GM18502 (cell line): ENCODE measurements around the gene FANCG.

ENCODE experiments used
- ATAC-seq: cut with Tn5 transposase; IDR thresholded peaks from one replicate; pipeline ENCODE4 v1.9.1; 2021; ENCODE audit warnings: mild to moderate bottlenecking; ENCODE audit not compliant: unreplicated experiment, poor library complexity

The FANCG gene

GRCh38 chr9:35079426-35080341, at the start of gene FANCG:
TSS of gene FANCG (minus strand) at chr9:35079942. CDS start at chr9:35079524, 418 bp downstream.
- ATAC-seq: peak; percentile 87

- peak; percentile 56 for ATAC-seq
These were observed 37.3 kb upstream of the FANCG start for GRCh38 chr9:35116898-35117551.

GRCh38 chr9:35116539-35116897, 36.8 kb upstream of the FANCG start:
- no peak for ATAC-seq

DNA sequence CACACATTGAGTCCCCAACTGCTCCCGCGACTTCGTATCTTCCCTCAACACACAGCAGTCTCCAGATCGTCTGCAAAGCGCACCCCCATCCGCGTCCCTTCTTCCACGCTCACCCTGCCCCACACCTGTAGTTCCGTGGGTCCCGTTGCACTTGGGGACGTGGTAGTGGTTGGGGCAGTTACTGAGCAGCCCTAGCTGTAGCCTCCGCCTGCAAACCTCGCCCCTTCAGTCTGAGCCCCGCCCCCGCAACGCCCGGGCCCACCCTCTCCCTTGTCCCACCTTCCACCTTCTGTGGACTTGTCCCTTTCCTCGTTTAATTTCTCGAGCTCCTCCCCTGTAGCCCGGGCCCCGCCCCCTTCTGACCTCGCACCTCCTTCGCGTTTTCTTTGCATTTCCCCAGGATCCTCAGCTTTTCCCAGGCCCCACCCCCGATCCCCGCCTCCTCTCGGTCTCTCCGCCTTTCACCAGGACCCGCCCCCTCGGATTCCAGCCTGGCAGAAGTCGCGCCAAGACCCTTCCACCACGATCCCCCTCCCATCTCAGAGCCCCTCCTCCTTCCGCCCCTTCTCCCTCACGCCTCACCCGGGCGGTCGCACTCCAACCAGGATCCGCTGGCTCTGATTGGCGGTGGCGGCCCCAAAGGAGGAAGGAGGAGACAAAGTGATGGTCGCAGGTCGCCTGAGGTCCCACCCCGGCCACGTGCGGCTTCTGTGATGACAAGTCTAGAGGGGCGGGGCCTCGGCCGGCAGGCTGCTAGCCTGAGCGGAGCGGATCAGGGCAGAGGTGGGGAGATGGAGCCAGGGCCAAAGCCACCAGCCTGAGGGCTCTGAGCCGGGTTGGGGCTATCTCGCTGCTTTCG, 36.2 kb upstream of the FANCG start, which contains the start of gene ATOSB:
ATOSB (minus strand) TSS at position 183 of the 859 bp plus-strand sequence. CDS start 7,588 bp downstream, outside the sequence.
- ATAC-seq: peak; percentile 62

GRCh38 chr9:35114840-35115628, 35.3 kb upstream of the FANCG start:
- no peak for ATAC-seq

DNA sequence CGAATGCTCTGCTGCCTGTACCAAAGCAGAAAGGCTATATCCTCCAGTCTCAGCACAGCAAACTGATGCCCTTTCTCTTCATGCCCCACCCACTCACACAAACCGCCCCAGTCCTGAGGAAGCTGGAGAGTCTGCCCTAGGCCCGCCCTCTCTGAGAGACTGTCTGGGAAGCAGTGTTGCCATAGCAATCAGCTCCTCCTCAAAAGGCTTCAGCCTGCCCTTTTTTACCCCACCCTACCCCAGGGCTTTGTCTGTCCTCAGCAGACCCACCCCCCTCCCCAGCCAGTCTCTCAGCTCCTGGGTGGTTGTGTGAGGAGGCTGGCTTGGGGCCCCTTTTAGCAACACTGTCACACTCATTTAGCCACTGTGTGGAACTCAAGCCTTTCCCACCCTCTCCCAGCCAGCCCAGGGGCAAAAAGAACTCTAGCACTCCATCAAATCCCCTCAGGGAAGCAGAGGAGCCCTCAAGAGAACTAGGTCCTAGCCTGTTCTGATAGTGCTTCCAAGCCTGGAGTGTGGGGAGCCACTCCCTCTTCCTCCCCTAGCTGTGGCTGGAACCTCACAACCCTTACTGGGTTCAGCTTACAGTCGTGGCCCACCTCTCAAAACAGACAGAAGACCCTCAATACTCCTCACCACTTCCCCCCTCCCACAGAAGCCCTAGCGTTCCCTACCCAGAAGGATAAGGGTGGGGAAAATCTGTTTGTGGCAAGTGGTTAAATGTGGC, 34.5 kb upstream of the FANCG start:
- peak; percentile 17 for ATAC-seq

DNA sequence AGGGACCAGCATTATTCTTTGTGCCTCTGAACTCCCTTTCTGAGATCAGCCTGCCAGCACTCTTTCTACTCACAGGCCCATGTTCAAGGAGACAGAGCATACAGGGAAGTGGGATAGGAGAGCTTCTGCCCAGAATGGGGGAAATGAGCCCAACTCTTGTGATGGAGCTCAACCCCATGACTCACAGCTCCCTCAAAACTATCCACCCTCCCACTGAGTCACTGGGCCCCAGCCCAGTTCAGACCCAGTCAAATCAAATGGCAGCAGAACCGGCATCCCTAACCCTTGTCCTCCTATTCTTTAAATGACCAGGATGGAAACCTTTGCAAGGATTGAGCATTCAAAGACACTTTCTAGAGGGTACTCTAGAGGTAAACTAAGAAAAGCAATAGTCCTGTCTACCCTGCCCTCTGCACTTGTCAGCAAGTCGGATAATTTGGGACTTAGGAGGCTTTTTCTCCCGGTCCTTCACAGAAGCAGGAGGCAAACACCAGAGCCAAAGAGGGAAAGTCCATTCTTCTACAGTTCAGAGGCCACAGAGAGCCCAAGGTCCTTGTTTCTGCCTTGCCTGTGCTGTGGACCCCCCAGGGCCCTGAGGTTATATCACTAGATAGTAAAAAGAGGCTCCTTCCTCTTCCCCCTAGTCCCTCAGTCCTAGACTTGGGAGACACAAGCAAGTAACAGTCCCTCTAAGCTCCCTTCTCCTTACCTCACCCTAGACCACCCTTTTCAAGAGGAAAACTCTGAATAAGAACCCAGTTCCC, 32.7 kb upstream of the FANCG start:
- no peak for ATAC-seq

DNA sequence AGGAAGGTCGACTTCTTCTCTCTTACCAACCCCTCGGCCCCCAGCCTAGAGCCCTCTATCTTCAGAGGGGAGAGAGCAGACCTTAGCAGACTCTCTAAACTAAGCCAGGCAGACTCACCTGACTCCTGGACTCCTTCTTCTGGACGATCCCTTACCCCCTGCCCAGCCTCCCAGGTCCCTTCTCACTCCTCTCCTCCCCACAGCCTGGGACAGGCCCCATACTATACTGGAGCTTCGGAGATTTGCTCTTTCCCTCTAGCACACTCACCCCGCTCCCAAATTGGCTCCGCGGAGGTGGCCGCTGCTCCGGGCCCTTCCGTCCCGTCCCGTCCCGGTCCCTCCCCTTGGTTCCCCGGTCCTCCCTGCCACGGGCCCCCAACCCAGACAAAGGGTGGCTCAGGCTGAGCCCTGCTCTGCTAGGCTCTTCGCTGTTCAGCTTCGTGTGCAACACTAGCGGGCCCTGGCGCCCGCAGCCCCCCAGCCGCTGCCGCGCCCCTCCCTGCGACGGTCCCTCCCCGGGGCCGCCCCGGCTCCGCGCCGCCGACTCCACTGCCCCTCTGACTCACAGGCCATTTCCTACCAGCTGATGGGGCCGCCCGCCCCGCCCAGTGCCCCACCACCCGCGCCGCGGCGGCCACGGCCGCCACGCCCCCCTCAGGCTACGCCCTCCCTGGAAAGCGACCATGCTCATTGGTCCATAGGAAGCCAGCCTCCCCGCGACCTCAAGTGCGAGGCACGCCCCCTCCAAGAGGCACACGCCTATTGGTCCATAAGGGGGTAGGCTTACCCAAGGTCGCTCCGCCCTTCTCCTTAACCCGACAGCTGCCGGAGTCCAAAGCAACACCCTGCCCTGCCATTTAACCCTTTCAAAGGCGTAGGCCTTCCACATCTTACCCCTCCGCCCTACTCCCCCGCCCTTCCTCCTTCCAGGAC, 31.5 kb upstream of the FANCG start:
- ATAC-seq: peak; percentile 76

GRCh38 chr9:35110327-35110761, 30.6 kb upstream of the FANCG start:
- ATAC-seq: no peak

- ATAC-seq: no peak
These were observed 29.3 kb upstream of the FANCG start for GRCh38 chr9:35108946-35109575.

DNA sequence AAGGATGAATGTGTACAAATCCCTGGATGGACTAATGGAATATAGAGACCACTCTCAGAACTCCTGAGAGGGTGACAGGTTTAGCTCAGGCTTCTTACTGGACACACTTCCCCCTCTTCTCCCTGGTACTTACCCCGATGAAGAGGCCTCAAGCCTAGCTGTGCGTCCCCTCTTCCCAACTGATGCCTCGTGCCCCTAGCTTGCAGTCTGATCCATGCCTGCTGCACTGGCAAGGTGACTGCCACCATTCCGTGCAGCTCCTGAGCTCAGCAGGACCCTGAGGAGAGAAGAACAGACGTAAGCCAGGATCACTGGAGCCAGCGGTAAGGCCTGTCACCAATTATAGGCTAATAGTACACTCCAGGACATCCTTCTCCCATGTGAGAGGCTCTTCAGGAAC, 28.7 kb upstream of the FANCG start:
- no peak for ATAC-seq

GRCh38 chr9:35107297-35108290, 27.9 kb upstream of the FANCG start:
- ATAC-seq: no peak

DNA sequence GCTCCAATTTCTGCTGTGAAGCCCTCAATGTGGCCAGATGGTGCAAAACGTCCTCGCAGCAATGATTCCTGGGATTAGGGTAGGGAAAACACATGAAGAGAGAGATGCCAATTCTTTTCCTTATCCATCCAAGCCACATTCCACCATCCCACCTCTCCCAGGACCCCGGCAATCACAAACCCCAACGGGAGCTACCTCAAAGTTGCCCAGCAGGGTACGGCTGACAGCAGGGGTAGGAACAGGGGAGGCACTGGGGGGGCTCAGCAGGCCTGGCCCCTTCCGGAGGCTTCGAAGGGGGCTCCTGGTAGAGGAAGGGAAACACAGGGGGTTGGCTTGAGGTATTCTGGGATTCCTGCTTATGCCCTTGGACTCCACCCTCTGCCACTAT, 26.6 kb upstream of the FANCG start:
- no peak for ATAC-seq

DNA sequence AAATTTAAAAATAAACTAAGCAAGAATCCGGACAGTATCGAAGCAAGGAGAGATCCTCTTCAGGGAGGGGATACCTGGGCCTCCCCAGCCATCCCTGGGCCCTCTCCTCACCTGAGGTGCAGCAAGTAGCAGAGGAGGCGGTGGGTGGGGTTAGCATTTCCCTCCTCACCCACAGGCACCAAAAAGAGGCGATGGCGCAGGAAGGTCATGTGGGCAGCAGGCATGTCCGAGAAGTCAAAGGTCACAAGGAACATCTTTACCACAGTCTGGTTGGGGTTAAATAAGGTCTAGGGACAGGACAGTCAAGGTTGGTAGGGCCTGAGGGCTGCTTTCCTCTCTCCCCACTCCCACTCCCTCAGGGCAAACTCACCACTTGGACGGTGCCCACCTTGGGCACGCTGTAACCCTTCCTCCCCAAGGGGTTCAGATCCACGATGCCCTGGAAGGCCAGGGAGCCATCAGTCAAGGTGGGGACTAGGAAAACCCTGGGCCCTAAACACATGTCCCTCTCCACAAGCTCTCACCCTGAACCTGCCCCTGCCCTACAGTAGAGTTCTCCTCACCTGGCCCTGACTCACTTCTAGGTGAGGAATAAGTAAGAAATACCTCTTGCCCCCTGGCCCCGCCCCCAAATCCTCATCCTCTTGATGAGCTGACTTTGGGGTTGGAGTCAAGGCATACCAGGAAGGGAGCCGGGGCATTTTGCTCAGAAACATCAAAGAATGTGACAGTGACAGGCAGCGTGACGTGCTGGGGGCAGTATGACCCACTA, 26.0 kb upstream of the FANCG start:
- no peak for ATAC-seq

- no peak for ATAC-seq
These were observed 25.4 kb upstream of the FANCG start for GRCh38 chr9:35105126-35105525.
